ENCODE data around the gene COG5. TPM values are rescaled to one million over a fixed set of nuclear protein-coding genes. Genes with fewer than 3 reads are reported as not detected.
A peak's percentile ranks its signal among the peaks of the same experiment; 100 is the strongest.

Gene COG5
- total and polyA plus RNA-seq, 10 donors, result 3.6 to 86.6 (median 48.7) TPM

GRCh38 chr7:107467972-107468371 is 95.7 kb downstream of the COG5 start:
- Histone ChIP-seq H3K9me3 (no peaks in the 10 kb centered on the region), H3K4me1 (peaks cover 0 to 32% (median 11%) of the 10 kb centered on the region in 6 donors), H3K27ac (no peak overlapping the region), H3K36me3 (no peaks in the 10 kb centered on the region), H3K27me3 (replicated peaks in 1 of 7) (no peaks in the 10 kb centered on the region), H3K4me3 (no peak overlapping the region)
- DNase-seq, result no peak
- no peak for TF ChIP-seq POLR2A (IDR thresholded peaks at IDR 0.05)
- TF ChIP-seq POLR2AphosphoS5 (IDR thresholded peaks at IDR 0.05), result no peak
- TF ChIP-seq, protein P1, sequence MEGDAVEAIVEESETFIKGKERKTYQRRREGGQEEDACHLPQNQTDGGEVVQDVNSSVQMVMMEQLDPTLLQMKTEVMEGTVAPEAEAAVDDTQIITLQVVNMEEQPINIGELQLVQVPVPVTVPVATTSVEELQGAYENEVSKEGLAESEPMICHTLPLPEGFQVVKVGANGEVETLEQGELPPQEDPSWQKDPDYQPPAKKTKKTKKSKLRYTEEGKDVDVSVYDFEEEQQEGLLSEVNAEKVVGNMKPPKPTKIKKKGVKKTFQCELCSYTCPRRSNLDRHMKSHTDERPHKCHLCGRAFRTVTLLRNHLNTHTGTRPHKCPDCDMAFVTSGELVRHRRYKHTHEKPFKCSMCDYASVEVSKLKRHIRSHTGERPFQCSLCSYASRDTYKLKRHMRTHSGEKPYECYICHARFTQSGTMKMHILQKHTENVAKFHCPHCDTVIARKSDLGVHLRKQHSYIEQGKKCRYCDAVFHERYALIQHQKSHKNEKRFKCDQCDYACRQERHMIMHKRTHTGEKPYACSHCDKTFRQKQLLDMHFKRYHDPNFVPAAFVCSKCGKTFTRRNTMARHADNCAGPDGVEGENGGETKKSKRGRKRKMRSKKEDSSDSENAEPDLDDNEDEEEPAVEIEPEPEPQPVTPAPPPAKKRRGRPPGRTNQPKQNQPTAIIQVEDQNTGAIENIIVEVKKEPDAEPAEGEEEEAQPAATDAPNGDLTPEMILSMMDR (IDR thresholded peaks at IDR 0.05 in 8 of 11, conservative IDR thresholded peaks at IDR 0.05 in 3 of 11), result no peak
- 78 to 91% (median 81%) methylated on average over 2 of the region's 2 CpGs for WGBS, 5 donors
- intact Hi-C loops (cut with DNase I; ENCODE audit: low total_unique reads), result loop anchor here (10.0 kb wide), 1 partner anchor 407 kb away; no protein-coding TSS in a partner anchor

- WGBS, 5 donors, result 81 to 91% (median 83%) methylated on average over 3 of the region's 3 CpGs
- intact Hi-C loops (cut with DNase I; ENCODE audit: low total_unique reads), result loop anchor here (5.0 to 10.0 kb wide), 2 partner anchors 263 to 410 kb away; no protein-coding TSS in a partner anchor
These were observed 99.0 kb downstream of the COG5 start for GRCh38 chr7:107464666-107465226.

DNA sequence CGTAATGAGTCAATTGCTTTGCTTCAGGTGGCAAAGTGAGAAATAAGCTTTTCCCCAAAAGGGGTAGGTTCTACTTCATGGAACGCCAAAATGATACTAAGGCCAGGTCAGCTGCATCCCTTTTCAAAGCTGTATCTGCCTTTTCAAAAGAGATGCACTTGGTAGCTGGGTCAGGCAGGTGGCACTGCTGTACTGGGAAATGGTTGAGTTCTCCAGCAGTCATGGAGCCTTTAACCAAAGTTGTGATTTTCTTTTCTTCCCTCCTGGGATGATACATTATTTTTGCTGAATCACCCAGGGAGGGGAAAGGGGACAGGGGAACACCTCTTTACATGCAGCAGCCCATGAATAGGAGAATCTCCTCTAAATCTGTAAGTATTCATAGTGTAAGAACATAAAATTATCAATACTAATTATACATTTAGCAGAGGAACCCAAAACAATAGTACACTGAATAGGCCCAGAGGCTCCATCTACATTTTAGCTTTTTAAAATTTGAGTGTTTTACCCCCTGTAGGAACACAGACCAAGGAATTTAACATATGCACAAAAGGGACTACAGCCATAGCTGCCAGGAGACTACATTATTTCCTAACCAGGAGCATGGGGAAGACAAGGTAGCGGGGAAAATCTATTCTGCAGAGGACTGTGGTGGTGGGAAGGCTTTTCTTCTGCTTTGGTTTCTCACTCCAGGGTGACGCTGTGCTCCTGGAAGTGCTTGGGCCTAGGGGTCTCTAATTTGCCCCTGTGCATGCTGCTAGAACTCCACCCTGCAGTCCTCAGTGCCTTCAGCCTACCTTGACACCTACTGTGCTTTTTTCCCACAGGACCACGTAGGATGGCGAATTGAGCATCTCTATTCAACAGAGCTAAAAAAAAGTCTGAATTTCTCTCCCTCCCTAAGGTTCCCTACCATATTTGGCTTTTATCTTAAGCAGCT is 100.3 kb downstream of the COG5 start:
- WGBS, 5 donors, result 83 to 91% (median 88%) methylated on average over 6 of the region's 6 CpGs
- intact Hi-C loops (cut with DNase I; ENCODE audit: low total_unique reads), result loop anchor here (5.0 to 10.0 kb wide), 2 partner anchors 264 to 411 kb away; no protein-coding TSS in a partner anchor
- DNase-seq, result peak; percentile 77

More at GRCh38 chr7:107464666-107465226, 99.0 kb downstream of the COG5 start:
- Histone ChIP-seq H3K27me3 (replicated peaks in 1 of 7) (no peaks in the 10 kb centered on the region), H3K4me1 (peaks cover 0 to 6% (median 0%) of the 10 kb centered on the region in 6 donors), H3K36me3 (no peaks in the 10 kb centered on the region), H3K4me3 (no peak overlapping the region), H3K27ac (no peak overlapping the region), H3K9me3 (no peaks in the 10 kb centered on the region)
- no peak for DNase-seq
- TF ChIP-seq POLR2A (IDR thresholded peaks at IDR 0.05) (no peak), POLR2AphosphoS5 (IDR thresholded peaks at IDR 0.05) (no peak)
- TF ChIP-seq, protein P1 (IDR thresholded peaks at IDR 0.05 in 8 of 11, conservative IDR thresholded peaks at IDR 0.05 in 3 of 11), result no peak

More for the DNA sequence above, 100.3 kb downstream of the COG5 start:
- TF ChIP-seq POLR2A (IDR thresholded peaks at IDR 0.05), result no peak
- TF ChIP-seq POLR2AphosphoS5 (IDR thresholded peaks at IDR 0.05), result no peak
- TF ChIP-seq, protein P1 (IDR thresholded peaks at IDR 0.05 in 8 of 11, conservative IDR thresholded peaks at IDR 0.05 in 3 of 11), result peak; percentile 30 to 81 (median 67)
- Histone ChIP-seq H3K4me1 (peaks cover 0 to 3% (median 0%) of the 10 kb centered on the region in 6 donors), H3K9me3 (no peaks in the 10 kb centered on the region), H3K27me3 (replicated peaks in 1 of 7) (no peaks in the 10 kb centered on the region), H3K27ac (no peak overlapping the region), H3K4me3 (no peak overlapping the region), H3K36me3 (peaks cover 0 to 9% (median 0%) of the 10 kb centered on the region in 6 donors)
